ENCODE results near the gene KIF9. TPM values are rescaled to one million over a fixed set of nuclear protein-coding genes. Genes with fewer than 3 reads are reported as not detected.

The KIF9 gene
- total and polyA plus RNA-seq, 2 of the 8 experiments (the other 6 are each of a cell fraction or from before 2014, with no cell fraction given): 5.0 to 8.0 TPM

DNA sequence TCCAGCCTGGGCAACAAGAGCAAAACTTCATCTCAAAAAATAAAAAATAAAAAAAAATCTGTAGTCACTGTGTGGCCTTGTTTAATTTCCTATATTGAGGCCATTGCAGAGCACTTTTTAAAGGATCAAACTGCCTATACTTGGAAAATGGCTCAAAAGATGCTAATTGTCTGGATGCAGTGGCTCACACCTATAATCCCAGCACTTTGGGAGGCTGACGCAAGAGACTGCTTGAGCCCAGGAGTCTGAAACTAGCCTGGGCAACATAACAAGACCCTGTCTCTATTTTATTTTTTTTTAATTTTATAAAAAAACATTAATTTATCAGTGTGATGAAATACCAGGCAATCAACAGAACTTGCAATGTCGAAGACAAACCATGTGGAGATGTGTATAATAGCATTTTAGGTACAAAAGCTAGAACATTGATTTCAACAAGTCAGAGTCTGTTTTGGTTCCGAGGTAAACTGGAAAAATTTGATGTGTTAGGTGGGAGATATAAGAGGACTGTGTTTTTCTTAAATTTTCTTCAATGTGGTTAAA, 71.7 kb downstream of the KIF9 start:
- no peak overlapping the region for H3K18ac ChIP-seq (ENCODE audit: extremely low read depth, low read length)
- no peak overlapping the region for H2AFZ ChIP-seq (ENCODE audit: low read length)
- no peak overlapping the region for H3K14ac ChIP-seq (ENCODE audit: insufficient read length)
- no peaks in the 10 kb centered on the region for H3K27me3 ChIP-seq (replicated peaks in 1 of 4; ENCODE audit: control insufficient read depth in 3 of 4, extremely low read depth in 1 of 4, insufficient read depth in 3 of 4, low read length in 3 of 4)
- no peak overlapping the region for H2BK120ac ChIP-seq (replicated peaks; ENCODE audit: low read depth, low read length)
- no peaks in the 10 kb centered on the region for H3K79me2 ChIP-seq (ENCODE audit: control insufficient read depth in 1 of 2, insufficient read depth in 2 of 2, low read length in 2 of 2)
- TF ChIP-seq POU5F1 (IDR thresholded peaks at IDR 0.05; ENCODE audit: low read depth, low read length): no peak
- no peak for TF ChIP-seq TAF7 (optimal IDR thresholded peaks at IDR 0.05; ENCODE audit: borderline replicate concordance, low read depth, low read length)
- TF ChIP-seq, protein P1, sequence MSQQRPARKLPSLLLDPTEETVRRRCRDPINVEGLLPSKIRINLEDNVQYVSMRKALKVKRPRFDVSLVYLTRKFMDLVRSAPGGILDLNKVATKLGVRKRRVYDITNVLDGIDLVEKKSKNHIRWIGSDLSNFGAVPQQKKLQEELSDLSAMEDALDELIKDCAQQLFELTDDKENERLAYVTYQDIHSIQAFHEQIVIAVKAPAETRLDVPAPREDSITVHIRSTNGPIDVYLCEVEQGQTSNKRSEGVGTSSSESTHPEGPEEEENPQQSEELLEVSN (IDR thresholded peaks at IDR 0.05): no peak
- TF ChIP-seq EZH2 (IDR thresholded peaks at IDR 0.05; ENCODE audit: low read depth, low read length, severe bottlenecking): no peak
- no peak for TF ChIP-seq RBBP5 (IDR thresholded peaks at IDR 0.05; ENCODE audit: borderline replicate concordance, low read depth, low read length)
- no peak for TF ChIP-seq KDM4A (IDR thresholded peaks at IDR 0.05; ENCODE audit: low read depth, low read length, severe bottlenecking)
- no peak overlapping the region for H3K27ac ChIP-seq (ENCODE audit: low read depth, low read length)
- WGBS, 2 experiments (ENCODE audit: extremely low coverage in 1 of 2, insufficient coverage in 1 of 2, insufficient read length in 1 of 2, insufficient replicate concordance in 2 of 2, low coverage in 1 of 2, low lambda C conversion rate in 2 of 2, missing lambda C conversion rate in 1 of 2): 94% methylated on average over 3 of the region's 3 CpGs; no CpG with 5 or more reads in 1 of the 2 experiments
- H4K8ac ChIP-seq (ENCODE audit: extremely low read depth, insufficient read depth, low read length): no peak overlapping the region
- CTCF ChIA-PET (ENCODE audit: partially characterized antibody): interaction anchor here (0.8 to 1.0 kb wide), 3 partner anchors 10 to 39 kb away, joined by 3 to 5 read pairs (median 4); no protein-coding TSS in a partner anchor
- no peak for DNase-seq (ENCODE audit: low read depth in 1 of 2, low spot score in 2 of 2)
- no peak overlapping the region for H2BK12ac ChIP-seq (ENCODE audit: low read depth, low read length)
- no peaks in the 10 kb centered on the region for H3K4me1 ChIP-seq (replicated peaks in 1 of 4; ENCODE audit: control insufficient read depth in 3 of 4, insufficient read depth in 4 of 4, low read length in 3 of 4)
- H2AK5ac ChIP-seq (ENCODE audit: low read depth, low read length): no peak overlapping the region
- no peaks in the 10 kb centered on the region for H3K23me2 ChIP-seq (ENCODE audit: low read depth, low read length)
- no peaks in the 10 kb centered on the region for H4K20me1 ChIP-seq (replicated peaks in 1 of 2; ENCODE audit: control insufficient read depth in 1 of 2, insufficient read depth in 2 of 2, low read length in 2 of 2)
- H3K23ac ChIP-seq (ENCODE audit: insufficient read length): no peak overlapping the region
- no peak overlapping the region for H4K5ac ChIP-seq (ENCODE audit: insufficient read length, low read depth, low read length)
- H3K36me3 ChIP-seq (ENCODE audit: control insufficient read depth in 2 of 4, insufficient read depth in 4 of 4, low read length in 3 of 4): no peaks in the 10 kb centered on the region
- H3K79me1 ChIP-seq (ENCODE audit: low read depth, low read length): no peaks in the 10 kb centered on the region
- no peak overlapping the region for H3K4me3 ChIP-seq (ENCODE audit: extremely low read depth in 1 of 4, insufficient read depth in 2 of 4, low read depth in 3 of 4, low read length in 4 of 4)
- no peak overlapping the region for H3K4ac ChIP-seq (replicated peaks; ENCODE audit: insufficient read length, low read depth, low read length)
- H4K91ac ChIP-seq (replicated peaks; ENCODE audit: insufficient read length, low read length): no peak overlapping the region
- no peak overlapping the region for H3K9ac ChIP-seq (replicated peaks in 1 of 4; ENCODE audit: extremely low read depth in 1 of 4, low read depth in 3 of 4, low read length in 3 of 4)
- no peaks in the 10 kb centered on the region for H3K9me3 ChIP-seq (ENCODE audit: insufficient read depth in 2 of 2, low read depth in 1 of 2, low read length in 1 of 2)
- H2BK15ac ChIP-seq (ENCODE audit: low read length): no peak overlapping the region
- no peak overlapping the region for H2BK5ac ChIP-seq (ENCODE audit: low read depth, low read length)
- H2BK20ac ChIP-seq (ENCODE audit: low read length): no peak overlapping the region
- no peak overlapping the region for H3K4me2 ChIP-seq (ENCODE audit: insufficient read depth in 1 of 2, low read depth in 2 of 2, low read length in 2 of 2)
- FAIRE-seq: no peak
- POLR2A ChIA-PET (ENCODE audit: partially characterized antibody): no interaction called here
- H3K56ac ChIP-seq (replicated peaks; ENCODE audit: insufficient read length, low read depth, low read length): no peak overlapping the region
